ENCODE data around the gene TRAF7. TPM values are rescaled to one million over a fixed set of nuclear protein-coding genes. Genes with fewer than 3 reads are reported as not detected.
A peak's percentile ranks its signal among the peaks of the same experiment; 100 is the strongest.

The TRAF7 gene
- total and polyA plus RNA-seq, 2 of the 13 experiments (the other 11 are each of a cell fraction or from before 2014, with no cell fraction given) = 47.9 to 65.6 TPM

DNA sequence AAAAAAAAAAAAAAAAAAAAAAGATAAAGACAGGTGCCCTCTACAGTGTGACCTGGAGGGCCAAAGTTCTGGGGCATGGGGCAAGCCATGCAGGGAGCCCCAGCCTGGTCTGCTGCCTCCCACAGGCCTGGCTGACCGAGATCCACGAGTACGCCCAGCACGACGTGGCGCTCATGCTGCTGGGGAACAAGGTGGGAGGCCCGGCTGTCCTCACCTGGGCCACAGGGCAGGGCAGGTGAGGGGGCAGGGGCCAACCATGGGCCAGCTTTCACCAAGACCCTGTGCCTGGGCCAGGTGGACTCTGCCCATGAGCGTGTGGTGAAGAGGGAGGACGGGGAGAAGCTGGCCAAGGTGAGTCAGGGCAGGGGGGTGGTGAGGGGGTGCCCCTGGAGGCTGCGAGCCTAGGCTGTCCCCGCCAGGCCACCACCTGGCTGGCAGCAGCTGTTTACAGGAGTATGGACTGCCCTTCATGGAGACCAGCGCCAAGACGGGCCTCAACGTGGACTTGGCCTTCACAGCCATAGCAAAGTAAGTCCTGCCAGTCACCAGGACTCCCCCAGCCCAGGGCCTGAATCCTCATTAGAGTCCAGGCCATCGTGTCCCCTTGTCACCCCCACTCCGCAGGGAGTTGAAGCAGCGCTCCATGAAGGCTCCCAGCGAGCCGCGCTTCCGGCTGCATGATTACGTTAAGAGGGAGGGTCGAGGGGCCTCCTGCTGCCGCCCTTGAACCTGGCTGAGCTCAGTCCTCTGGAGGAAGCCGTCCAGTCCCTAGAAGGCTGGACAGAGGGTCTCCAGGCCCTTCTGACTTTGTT, 2.7 kb upstream of the TRAF7 start (continued):
- peak; percentile 35; the same call in 1 of the 2 replicates for TF ChIP-seq ETV5 (CRISPR knock-in tag; IDR thresholded peaks at IDR 0.05; ENCODE audit: borderline replicate concordance)
- TF ChIP-seq TP53 (CRISPR knock-in tag; conservative IDR thresholded peaks at IDR 0.05) = no peak
- TF ChIP-seq, protein P1, sequence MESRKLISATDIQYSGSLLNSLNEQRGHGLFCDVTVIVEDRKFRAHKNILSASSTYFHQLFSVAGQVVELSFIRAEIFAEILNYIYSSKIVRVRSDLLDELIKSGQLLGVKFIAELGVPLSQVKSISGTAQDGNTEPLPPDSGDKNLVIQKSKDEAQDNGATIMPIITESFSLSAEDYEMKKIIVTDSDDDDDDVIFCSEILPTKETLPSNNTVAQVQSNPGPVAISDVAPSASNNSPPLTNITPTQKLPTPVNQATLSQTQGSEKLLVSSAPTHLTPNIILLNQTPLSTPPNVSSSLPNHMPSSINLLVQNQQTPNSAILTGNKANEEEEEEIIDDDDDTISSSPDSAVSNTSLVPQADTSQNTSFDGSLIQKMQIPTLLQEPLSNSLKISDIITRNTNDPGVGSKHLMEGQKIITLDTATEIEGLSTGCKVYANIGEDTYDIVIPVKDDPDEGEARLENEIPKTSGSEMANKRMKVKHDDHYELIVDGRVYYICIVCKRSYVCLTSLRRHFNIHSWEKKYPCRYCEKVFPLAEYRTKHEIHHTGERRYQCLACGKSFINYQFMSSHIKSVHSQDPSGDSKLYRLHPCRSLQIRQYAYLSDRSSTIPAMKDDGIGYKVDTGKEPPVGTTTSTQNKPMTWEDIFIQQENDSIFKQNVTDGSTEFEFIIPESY (CRISPR knock-in tag; IDR thresholded peaks at IDR 0.05) = peak; percentile 85
- no peak for TF ChIP-seq GABPA (IDR thresholded peaks at IDR 0.05; ENCODE audit: low read depth, low read length)
- TF ChIP-seq GABPA (CRISPR knock-in tag; IDR thresholded peaks at IDR 0.05; ENCODE audit: low read depth) = peak; percentile 34; the same call in 1 of the 2 replicates
- peak; percentile 13; the same call in 1 of the 2 replicates for TF ChIP-seq SOX13 (IDR thresholded peaks at IDR 0.05)
- TF ChIP-seq SOX13 (CRISPR knock-in tag; conservative IDR thresholded peaks at IDR 0.05 in 1 of 2, IDR thresholded peaks at IDR 0.05 in 1 of 2) = no peak
- peak; percentile 59 for TF ChIP-seq PHF8 (CRISPR knock-in tag; IDR thresholded peaks at IDR 0.05)
- TF ChIP-seq AKAP8 (CRISPR knock-in tag; IDR thresholded peaks at IDR 0.05) = peak; percentile 97
- TF ChIP-seq RORA (CRISPR knock-in tag; IDR thresholded peaks at IDR 0.05) = no peak
- TF ChIP-seq, protein P2, sequence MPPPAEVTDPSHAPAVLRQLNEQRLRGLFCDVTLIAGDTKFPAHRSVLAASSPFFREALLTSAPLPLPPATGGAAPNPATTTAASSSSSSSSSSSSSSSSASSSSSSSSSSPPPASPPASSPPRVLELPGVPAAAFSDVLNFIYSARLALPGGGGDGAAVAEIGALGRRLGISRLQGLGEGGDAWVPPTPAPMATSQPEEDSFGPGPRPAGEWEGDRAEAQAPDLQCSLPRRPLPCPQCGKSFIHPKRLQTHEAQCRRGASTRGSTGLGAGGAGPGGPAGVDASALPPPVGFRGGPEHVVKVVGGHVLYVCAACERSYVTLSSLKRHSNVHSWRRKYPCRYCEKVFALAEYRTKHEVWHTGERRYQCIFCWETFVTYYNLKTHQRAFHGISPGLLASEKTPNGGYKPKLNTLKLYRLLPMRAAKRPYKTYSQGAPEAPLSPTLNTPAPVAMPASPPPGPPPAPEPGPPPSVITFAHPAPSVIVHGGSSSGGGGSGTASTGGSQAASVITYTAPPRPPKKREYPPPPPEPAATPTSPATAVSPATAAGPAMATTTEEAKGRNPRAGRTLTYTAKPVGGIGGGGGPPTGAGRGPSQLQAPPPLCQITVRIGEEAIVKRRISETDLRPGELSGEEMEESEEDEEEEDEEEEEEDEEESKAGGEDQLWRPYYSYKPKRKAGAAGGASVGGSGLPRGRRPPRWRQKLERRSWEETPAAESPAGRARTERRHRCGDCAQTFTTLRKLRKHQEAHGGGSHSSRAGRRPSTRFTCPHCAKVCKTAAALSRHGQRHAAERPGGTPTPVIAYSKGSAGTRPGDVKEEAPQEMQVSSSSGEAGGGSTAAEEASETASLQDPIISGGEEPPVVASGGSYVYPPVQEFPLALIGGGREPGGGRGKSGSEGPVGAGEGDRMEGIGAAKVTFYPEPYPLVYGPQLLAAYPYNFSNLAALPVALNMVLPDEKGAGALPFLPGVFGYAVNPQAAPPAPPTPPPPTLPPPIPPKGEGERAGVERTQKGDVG (CRISPR knock-in tag; IDR thresholded peaks at IDR 0.05; ENCODE audit: borderline replicate concordance) = peak; percentile 38
- peak; percentile 81; the same call in 1 of the 2 replicates for TF ChIP-seq ZNF776 (CRISPR knock-in tag; IDR thresholded peaks at IDR 0.05)
- no peak for TF ChIP-seq ZNF251 (CRISPR knock-in tag; IDR thresholded peaks at IDR 0.05)
- TF ChIP-seq ZBTB38 (CRISPR knock-in tag; IDR thresholded peaks at IDR 0.05) = peak; percentile 45
- TF ChIP-seq, protein P3, sequence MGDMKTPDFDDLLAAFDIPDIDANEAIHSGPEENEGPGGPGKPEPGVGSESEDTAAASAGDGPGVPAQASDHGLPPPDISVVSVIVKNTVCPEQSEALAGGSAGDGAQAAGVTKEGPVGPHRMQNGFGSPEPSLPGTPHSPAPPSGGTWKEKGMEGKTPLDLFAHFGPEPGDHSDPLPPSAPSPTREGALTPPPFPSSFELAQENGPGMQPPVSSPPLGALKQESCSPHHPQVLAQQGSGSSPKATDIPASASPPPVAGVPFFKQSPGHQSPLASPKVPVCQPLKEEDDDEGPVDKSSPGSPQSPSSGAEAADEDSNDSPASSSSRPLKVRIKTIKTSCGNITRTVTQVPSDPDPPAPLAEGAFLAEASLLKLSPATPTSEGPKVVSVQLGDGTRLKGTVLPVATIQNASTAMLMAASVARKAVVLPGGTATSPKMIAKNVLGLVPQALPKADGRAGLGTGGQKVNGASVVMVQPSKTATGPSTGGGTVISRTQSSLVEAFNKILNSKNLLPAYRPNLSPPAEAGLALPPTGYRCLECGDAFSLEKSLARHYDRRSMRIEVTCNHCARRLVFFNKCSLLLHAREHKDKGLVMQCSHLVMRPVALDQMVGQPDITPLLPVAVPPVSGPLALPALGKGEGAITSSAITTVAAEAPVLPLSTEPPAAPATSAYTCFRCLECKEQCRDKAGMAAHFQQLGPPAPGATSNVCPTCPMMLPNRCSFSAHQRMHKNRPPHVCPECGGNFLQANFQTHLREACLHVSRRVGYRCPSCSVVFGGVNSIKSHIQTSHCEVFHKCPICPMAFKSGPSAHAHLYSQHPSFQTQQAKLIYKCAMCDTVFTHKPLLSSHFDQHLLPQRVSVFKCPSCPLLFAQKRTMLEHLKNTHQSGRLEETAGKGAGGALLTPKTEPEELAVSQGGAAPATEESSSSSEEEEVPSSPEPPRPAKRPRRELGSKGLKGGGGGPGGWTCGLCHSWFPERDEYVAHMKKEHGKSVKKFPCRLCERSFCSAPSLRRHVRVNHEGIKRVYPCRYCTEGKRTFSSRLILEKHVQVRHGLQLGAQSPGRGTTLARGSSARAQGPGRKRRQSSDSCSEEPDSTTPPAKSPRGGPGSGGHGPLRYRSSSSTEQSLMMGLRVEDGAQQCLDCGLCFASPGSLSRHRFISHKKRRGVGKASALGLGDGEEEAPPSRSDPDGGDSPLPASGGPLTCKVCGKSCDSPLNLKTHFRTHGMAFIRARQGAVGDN (CRISPR knock-in tag; IDR thresholded peaks at IDR 0.05) = peak; percentile 86
- peak; percentile 74 for TF ChIP-seq ZEB1 (IDR thresholded peaks at IDR 0.05; ENCODE audit: insufficient replicate concordance, low read depth)
- TF ChIP-seq ZSCAN25 (CRISPR knock-in tag; IDR thresholded peaks at IDR 0.05) = 0 out of 2 replicates have a peak, but pooled peaks have one; percentile 64
- TF ChIP-seq, protein P4, sequence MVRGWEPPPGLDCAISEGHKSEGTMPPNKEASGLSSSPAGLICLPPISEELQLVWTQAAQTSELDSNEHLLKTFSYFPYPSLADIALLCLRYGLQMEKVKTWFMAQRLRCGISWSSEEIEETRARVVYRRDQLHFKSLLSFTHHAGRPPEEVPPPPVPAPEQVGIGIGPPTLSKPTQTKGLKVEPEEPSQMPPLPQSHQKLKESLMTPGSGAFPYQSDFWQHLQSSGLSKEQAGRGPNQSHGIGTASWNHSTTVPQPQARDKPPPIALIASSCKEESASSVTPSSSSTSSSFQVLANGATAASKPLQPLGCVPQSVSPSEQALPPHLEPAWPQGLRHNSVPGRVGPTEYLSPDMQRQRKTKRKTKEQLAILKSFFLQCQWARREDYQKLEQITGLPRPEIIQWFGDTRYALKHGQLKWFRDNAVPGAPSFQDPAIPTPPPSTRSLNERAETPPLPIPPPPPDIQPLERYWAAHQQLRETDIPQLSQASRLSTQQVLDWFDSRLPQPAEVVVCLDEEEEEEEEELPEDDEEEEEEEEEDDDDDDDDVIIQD (CRISPR knock-in tag; IDR thresholded peaks at IDR 0.05; ENCODE audit: low read depth) = no peak
- no peak for TF ChIP-seq HCFC1 (IDR thresholded peaks at IDR 0.05; ENCODE audit: low read depth, low read length)
